Measurements from ENCODE around the gene NCMAP. TPM values are rescaled to one million over a fixed set of nuclear protein-coding genes. Genes with fewer than 3 reads are reported as not detected.
"Not testable (repeated sequence)": the region's sequence is repeated elsewhere in the genome, so short reads cannot be mapped to it uniquely, and the experiment has no call there.

The NCMAP gene
- total and polyA plus RNA-seq, 10 donors = 0.03 to 0.22 (median 0.10) TPM; not detected in 5

GRCh38 chr1:24547195-24547594 lies 8.7 kb upstream of the NCMAP start:
- Histone ChIP-seq H3K36me3 (no peaks in the 10 kb centered on the region), H3K9me3 (no peaks in the 10 kb centered on the region), H3K4me3 (no peak overlapping the region), H3K27me3 (replicated peaks in 1 of 7) (peaks cover 0 to 14% (median 0%) of the 10 kb centered on the region in 7 donors), H3K27ac (no peak overlapping the region), H3K4me1 (peaks cover 0 to 8% (median 0%) of the 10 kb centered on the region in 6 donors)
- TF ChIP-seq POLR2A (IDR thresholded peaks at IDR 0.05) = no peak
- no peak for TF ChIP-seq POLR2AphosphoS5 (IDR thresholded peaks at IDR 0.05)
- no peak for TF ChIP-seq CTCF (IDR thresholded peaks at IDR 0.05 in 8 of 11, conservative IDR thresholded peaks at IDR 0.05 in 3 of 11)
- peak; percentile 33 for DNase-seq
- 57 to 73% (median 66%) methylated on average over 5 of the region's 5 CpGs for WGBS, 5 donors
- intact Hi-C loops (cut with DNase I; ENCODE audit: low total_unique reads) = no loop called here

GRCh38 chr1:24548070-24548469 lies 7.8 kb upstream of the NCMAP start:
- WGBS, 5 donors = 77 to 82% (median 79%) methylated on average over 3 of the region's 3 CpGs
- TF ChIP-seq POLR2A (IDR thresholded peaks at IDR 0.05) (no peak), POLR2AphosphoS5 (IDR thresholded peaks at IDR 0.05) (no peak), CTCF (IDR thresholded peaks at IDR 0.05 in 8 of 11, conservative IDR thresholded peaks at IDR 0.05 in 3 of 11) (no peak)

GRCh38 chr1:24549210-24549609 lies 6.7 kb upstream of the NCMAP start:
- WGBS, 5 donors = 59 to 87% (median 74%) methylated on average over 5 of the region's 5 CpGs

More at GRCh38 chr1:24548070-24548469, 7.8 kb upstream of the NCMAP start:
- H3K36me3 ChIP-seq = no peaks in the 10 kb centered on the region
- peaks cover 0 to 8% (median 0%) of the 10 kb centered on the region in 6 donors for H3K4me1 ChIP-seq
- H3K27me3 ChIP-seq (replicated peaks in 1 of 7) = peaks cover 0 to 14% (median 0%) of the 10 kb centered on the region in 7 donors
- H3K4me3 ChIP-seq = no peak overlapping the region
- DNase-seq = no peak
- no peaks in the 10 kb centered on the region for H3K9me3 ChIP-seq
- intact Hi-C loops (cut with DNase I; ENCODE audit: low total_unique reads) = no loop called here
- no peak overlapping the region for H3K27ac ChIP-seq

GRCh38 chr1:24551290-24551959 lies 4.5 kb upstream of the NCMAP start:
- intact Hi-C loops (cut with DNase I; ENCODE audit: low total_unique reads) = no loop called here
- H3K4me3 ChIP-seq = no peak overlapping the region
- H3K9me3 ChIP-seq = no peaks in the 10 kb centered on the region
- H3K27me3 ChIP-seq (replicated peaks in 1 of 7) = peaks cover 0 to 47% (median 13%) of the 10 kb centered on the region in 7 donors
- 51 to 69% (median 60%) methylated on average over 13 of the region's 13 CpGs for WGBS, 5 donors
- TF ChIP-seq POLR2AphosphoS5 (IDR thresholded peaks at IDR 0.05) = no peak
- no peak for TF ChIP-seq POLR2A (IDR thresholded peaks at IDR 0.05)
- no peak for TF ChIP-seq CTCF (IDR thresholded peaks at IDR 0.05 in 8 of 11, conservative IDR thresholded peaks at IDR 0.05 in 3 of 11)
- H3K4me1 ChIP-seq = peaks cover 5 to 22% (median 12%) of the 10 kb centered on the region in 6 donors
- DNase-seq = peak; percentile 54
- H3K36me3 ChIP-seq = no peaks in the 10 kb centered on the region
- H3K27ac ChIP-seq = no peak overlapping the region

More at GRCh38 chr1:24549210-24549609, 6.7 kb upstream of the NCMAP start:
- intact Hi-C loops (cut with DNase I; ENCODE audit: low total_unique reads); H3K27ac ChIP-seq; H3K9me3 ChIP-seq; DNase-seq; H3K4me3 ChIP-seq; H3K36me3 ChIP-seq; H3K4me1 ChIP-seq: not testable (repeated sequence)
- H3K27me3 ChIP-seq (replicated peaks in 1 of 7) = peaks cover 0 to 25% (median 0%) of the 10 kb centered on the region in 7 donors

Measured in spleen (tissue), 11 donors.